Loucy (cell line): ENCODE data around the gene ECPAS.

ENCODE experiments used
- H2AFZ ChIP-seq: fragments of 200-600 bp; sonication (generic); 2 replicates; pipeline ENCODE4 v1.6.0; 2016; ENCODE audit warnings: antibody characterized with exemption, mild to moderate bottlenecking, low read length, moderate library complexity
- H3F3A ChIP-seq: fragments of 200-600 bp; 2 replicates; pipeline ENCODE4 v1.6.0; 2016; ENCODE audit warnings: antibody characterized with exemption, low read depth, mild to moderate bottlenecking
- H3K27me3 ChIP-seq: fragments of 200-600 bp; sonication (generic); 2 replicates; pipeline ENCODE4 v1.6.1; 2014; ENCODE audit warnings: low read length, mild to moderate bottlenecking; ENCODE audit not compliant: insufficient read depth, poor library complexity, severe bottlenecking
- H3K36me3 ChIP-seq: fragments of 200-600 bp; sonication (generic); 2 replicates; pipeline ENCODE4 v1.6.1; 2016; ENCODE audit warnings: low read length; ENCODE audit not compliant: insufficient read depth
- H3K4me1 ChIP-seq: fragments of 200-600 bp; sonication (generic); 2 replicates; pipeline ENCODE4 v1.5.1; 2014; ENCODE audit warnings: low read length, mild to moderate bottlenecking; ENCODE audit not compliant: insufficient read depth, poor library complexity, severe bottlenecking
- H3K4me2 ChIP-seq: fragments of 200-600 bp; sonication (generic); 2 replicates; pipeline ENCODE4 v1.6.0; 2014; ENCODE audit warnings: antibody characterized with exemption, low read length, low read depth, mild to moderate bottlenecking; ENCODE audit not compliant: poor library complexity, severe bottlenecking
- H3K4me3 ChIP-seq: fragments of 200-600 bp; sonication (generic); 2 replicates; pipeline ENCODE4 v1.5.1; 2014; ENCODE audit warnings: low read length, mild to moderate bottlenecking, mixed read lengths; ENCODE audit not compliant: poor library complexity, severe bottlenecking
- H3K79me2 ChIP-seq: fragments of 200-600 bp; sonication (generic); 2 replicates; pipeline ENCODE4 v1.6.1; 2014; ENCODE audit warnings: low read length; ENCODE audit not compliant: insufficient read depth
- H3K9ac ChIP-seq: fragments of 200-600 bp; sonication (generic); 2 replicates; pipeline ENCODE4 v1.6.0; 2014; ENCODE audit warnings: mild to moderate bottlenecking, low read depth, low read length, moderate library complexity; ENCODE audit not compliant: poor library complexity, severe bottlenecking
- H3K9me2 ChIP-seq: fragments of 200-600 bp; sonication (generic); replicated peaks from 2 replicates; pipeline ENCODE4 v1.6.1; 2016; ENCODE audit warnings: low read depth, low read length, mixed read lengths
- H3K9me3 ChIP-seq: fragments of 200-600 bp; sonication (generic); 2 replicates; pipeline ENCODE4 v1.6.1; 2014; ENCODE audit warnings: mild to moderate bottlenecking, antibody characterized with exemption, low read length, low read depth; ENCODE audit not compliant: insufficient read depth
- H4K20me1 ChIP-seq: fragments of 200-600 bp; sonication (generic); 2 replicates; pipeline ENCODE4 v1.6.0; 2014; ENCODE audit warnings: antibody characterized with exemption, low read length, mild to moderate bottlenecking; ENCODE audit not compliant: insufficient read depth, poor library complexity, severe bottlenecking
- CTCF ChIP-seq: fragments of 200-600 bp; sonication (generic); conservative IDR thresholded peaks from 2 replicates; pipeline ENCODE4 v1.5.1; 2014; ENCODE audit warnings: mild to moderate bottlenecking, antibody characterized with exemption, low read length
- EZH2phosphoT487 ChIP-seq: fragments of 200-600 bp; IDR thresholded peaks from 2 replicates; pipeline ENCODE4 v1.6.1; 2018; ENCODE audit warnings: antibody characterized with exemption, mild to moderate bottlenecking, moderate library complexity, borderline replicate concordance

Gene ECPAS

DNA sequence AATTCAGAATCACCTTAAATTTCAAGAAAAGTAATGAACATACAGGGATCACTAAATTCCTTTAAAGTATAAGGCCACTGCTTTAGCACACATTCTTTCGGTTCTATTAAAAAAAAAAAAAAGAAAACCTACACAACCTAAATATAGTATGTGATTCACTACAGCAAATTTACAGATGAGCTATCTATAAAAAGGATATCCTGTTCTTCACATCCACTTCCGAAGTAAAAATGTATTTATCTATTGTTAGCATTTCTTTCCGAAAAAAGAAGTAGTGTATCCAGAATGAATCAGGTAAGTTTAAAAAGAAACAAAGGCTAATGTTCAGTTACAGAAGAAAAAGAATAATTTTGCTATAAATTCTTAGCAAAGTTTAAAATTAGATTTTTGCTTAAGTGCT lies 70.2 kb downstream of the ECPAS start:
- H3K36me3 ChIP-seq = peaks cover 45% of the 10 kb centered on the region; the same call in 1 of the 2 replicates
- H3K79me2 ChIP-seq = no peaks in the 10 kb centered on the region
- H3K9ac ChIP-seq = no peak overlapping the region
- H4K20me1 ChIP-seq = no peaks in the 10 kb centered on the region
- H3K4me2 ChIP-seq = no peak overlapping the region
- H3F3A ChIP-seq = no peaks in the 10 kb centered on the region
- no peaks in the 10 kb centered on the region for H3K9me2 ChIP-seq
- no peaks in the 10 kb centered on the region for H3K9me3 ChIP-seq
- TF ChIP-seq CTCF (no peak), EZH2phosphoT487 (no peak)
- H3K27me3 ChIP-seq = no peaks in the 10 kb centered on the region
- no peaks in the 10 kb centered on the region for H3K4me1 ChIP-seq
- H2AFZ ChIP-seq = no peak overlapping the region
- no peak overlapping the region for H3K4me3 ChIP-seq

DNA sequence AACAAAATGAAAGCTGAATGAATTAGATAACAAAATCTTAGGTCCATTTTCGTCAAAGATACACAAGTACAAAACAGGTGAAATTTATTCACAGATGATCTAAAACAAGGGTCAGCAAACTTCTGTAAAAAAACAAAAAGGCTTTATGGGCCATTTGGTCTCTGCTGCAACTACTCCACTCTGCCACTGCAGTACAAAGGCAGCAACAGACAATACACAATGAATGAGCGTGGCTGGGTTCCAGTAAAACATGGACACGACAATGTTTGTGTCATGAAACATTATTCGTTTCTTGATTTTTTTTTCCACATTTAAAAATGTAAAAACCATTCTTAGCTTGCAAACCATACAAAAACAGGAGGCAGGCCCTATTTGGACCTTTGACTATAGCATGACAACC lies 71.9 kb downstream of the ECPAS start:
- Histone ChIP-seq H3K36me3 (peaks cover 52% of the 10 kb centered on the region; the same call in 1 of the 2 replicates), H2AFZ (no peak overlapping the region), H3K9ac (no peak overlapping the region), H4K20me1 (no peaks in the 10 kb centered on the region), H3K79me2 (no peaks in the 10 kb centered on the region), H3K9me3 (no peaks in the 10 kb centered on the region), H3F3A (no peaks in the 10 kb centered on the region), H3K9me2 (no peaks in the 10 kb centered on the region), H3K4me3 (no peak overlapping the region), H3K4me2 (no peak overlapping the region), H3K27me3 (no peaks in the 10 kb centered on the region), H3K4me1 (no peaks in the 10 kb centered on the region)
- TF ChIP-seq CTCF (no peak), EZH2phosphoT487 (no peak)

- no peak overlapping the region for H2AFZ ChIP-seq
- H3K9me2 ChIP-seq = no peaks in the 10 kb centered on the region
- H3K36me3 ChIP-seq = peaks cover 42% of the 10 kb centered on the region; the same call in 1 of the 2 replicates
- no peaks in the 10 kb centered on the region for H3K79me2 ChIP-seq
- no peak overlapping the region for H3K4me2 ChIP-seq
- no peaks in the 10 kb centered on the region for H3K27me3 ChIP-seq
- no peak overlapping the region for H3K9ac ChIP-seq
- no peak overlapping the region for H3K4me3 ChIP-seq
- H3F3A ChIP-seq = no peaks in the 10 kb centered on the region
- no peaks in the 10 kb centered on the region for H4K20me1 ChIP-seq
- no peaks in the 10 kb centered on the region for H3K9me3 ChIP-seq
- TF ChIP-seq CTCF (no peak), EZH2phosphoT487 (no peak)
- H3K4me1 ChIP-seq = no peaks in the 10 kb centered on the region
Observed at GRCh38 chr9:111411266-111411665, 72.9 kb downstream of the ECPAS start.
